Stomach (tissue), 9 donors: ENCODE results near the gene KCNAB2. TPM values are rescaled to one million over a fixed set of nuclear protein-coding genes. Genes with fewer than 3 reads are reported as not detected.

Source experiments
- DNase-seq, 2 donors: peaks; one replicate each; pipeline versions ENCODE4 v3.0.0 to v3.0.0-alpha.2; 2013 to 2019
- H3K27ac ChIP-seq, 5 donors: fragments of 200-600 bp in 4 of 5; sonication (generic) in 4 of 5; one replicate each; pipeline ENCODE4 v1.5.1; 2013 to 2019; ENCODE audit warnings: mild to moderate bottlenecking in 1 of 5, moderate library complexity in 1 of 5
- H3K27me3 ChIP-seq, 3 donors: fragments of 200-600 bp; sonication (generic); one replicate each; pipeline ENCODE4 v1.5.1; 2017 to 2019; ENCODE audit warnings: mixed run types in 1 of 3
- H3K36me3 ChIP-seq, 4 donors: fragments of 200-600 bp; sonication (generic); 1 replicate in 3 of 4; 2 replicates in 1 of 4; pipeline ENCODE4 v1.5.1; 2016 to 2019
- H3K4me1 ChIP-seq, 4 donors: fragments of 200-600 bp; sonication (generic); one replicate each; pipeline ENCODE4 v1.5.1; 2016 to 2019
- H3K4me3 ChIP-seq, 4 donors: fragments of 200-600 bp; sonication (generic) in 3 of 4; one replicate each; pipeline ENCODE4 v1.5.1; 2016 to 2019; ENCODE audit warnings: mild to moderate bottlenecking in 1 of 4
- H3K9me3 ChIP-seq, 4 donors: fragments of 200-600 bp; sonication (generic); one replicate each; pipeline ENCODE4 v1.5.1; 2016 to 2019
- EP300 ChIP-seq: sonication (generic); formaldehyde crosslinking; IDR thresholded peaks from one replicate; pipeline ENCODE4 v1.6.1; 2017; ENCODE audit warnings: antibody characterized with exemption
- POLR2A ChIP-seq, 4 donors: fragments of 450-650 bp; IDR thresholded peaks; one replicate each; pipeline ENCODE4 v1.6.1; 2016; ENCODE audit warnings: antibody characterized with exemption in 4 of 4, control low read depth in 2 of 4, mild to moderate bottlenecking in 1 of 4, moderate library complexity in 1 of 4
- POLR2AphosphoS5 ChIP-seq, 3 donors: sonication (generic); formaldehyde crosslinking; IDR thresholded peaks; one replicate each; pipeline ENCODE4 v1.6.1; 2016; ENCODE audit warnings: antibody characterized with exemption in 3 of 3
- WGBS, 5 donors: extraction: QIAGEN DNeasy Blood & Tissue Kit in 3 of 5; methylation state at CpG; one replicate each; pipeline versions ENCODE4 v1.1.5 to v1.1.7; 2013 to 2018; 5-methylcytosine and 5-hydroxymethylcytosine counted together
- intact Hi-C: fragments of 100-400 bp; cut with DNase I; formaldehyde crosslinking; loops from one replicate; pipeline ENCODE4 v1.15.1; 2023; ENCODE audit warnings: low total_unique reads
- polyA plus RNA-seq, 3 donors: library from polyadenylated mRNA; stranded (reverse); fragments of 200-250 nt; gene quantifications; one replicate each; pipeline ENCODE4 v1.2.3, GENCODE V29; 2013
- total RNA-seq, 5 donors: library from RNA; depleted of rRNA; stranded (reverse); fragments of >200 nt; gene quantifications; one replicate each; pipeline versions ENCODE4 v1.1.0 to v1.2.3, GENCODE V29; 2014 to 2016
- TF ChIP-seq, protein P1 (sequence below), 7 experiments: fragments of 450-650 bp in 4 of 7; fragments of 200-600 bp in 3 of 7; sonication (generic) in 3 of 7; IDR thresholded peaks; one replicate each; pipeline ENCODE4 v1.5.1; 2016 to 2019; ENCODE audit warnings: antibody characterized with exemption in 7 of 7, control low read depth in 2 of 7, mild to moderate bottlenecking in 1 of 7
- donor health status: healthy with polysubstance abuse.
- donor health status: Bipolar disorder and iron deficiency.
- donor health status: healthy.

KCNAB2 gene
- total and polyA plus RNA-seq, 8 donors, result 0.29 to 39.1 (median 3.3) TPM

DNA sequence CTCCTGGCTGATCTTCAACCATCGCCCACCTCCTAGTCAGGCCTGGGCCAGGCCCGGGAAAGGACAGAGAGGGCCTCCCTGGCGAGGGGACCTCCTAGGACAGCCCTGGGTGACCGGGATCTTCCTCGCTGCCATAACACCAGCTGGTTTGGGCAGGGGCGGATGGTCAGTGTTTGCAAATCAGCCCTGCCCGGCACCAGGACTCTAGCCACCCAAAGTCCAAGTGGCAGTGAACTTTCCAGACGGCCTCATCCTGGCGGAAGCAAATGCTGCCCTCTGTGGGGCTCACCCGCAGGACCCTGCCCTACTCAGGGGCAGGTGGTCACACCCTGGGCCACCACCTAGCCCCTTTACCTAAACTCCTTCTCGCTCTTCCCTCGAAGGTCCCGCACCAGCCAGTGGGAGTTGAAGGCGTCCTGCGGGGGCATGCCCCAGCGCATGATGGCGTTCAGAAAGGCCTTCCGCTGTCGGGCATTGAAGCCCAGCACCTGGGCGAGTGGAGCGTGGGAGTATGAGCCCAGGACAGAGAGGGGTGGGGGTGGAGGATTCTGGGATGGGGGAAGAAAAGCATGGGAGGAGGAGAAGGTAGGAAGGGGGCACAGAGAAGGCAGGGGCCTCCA, 79.2 kb downstream of the KCNAB2 start:
- TF ChIP-seq, protein P1, sequence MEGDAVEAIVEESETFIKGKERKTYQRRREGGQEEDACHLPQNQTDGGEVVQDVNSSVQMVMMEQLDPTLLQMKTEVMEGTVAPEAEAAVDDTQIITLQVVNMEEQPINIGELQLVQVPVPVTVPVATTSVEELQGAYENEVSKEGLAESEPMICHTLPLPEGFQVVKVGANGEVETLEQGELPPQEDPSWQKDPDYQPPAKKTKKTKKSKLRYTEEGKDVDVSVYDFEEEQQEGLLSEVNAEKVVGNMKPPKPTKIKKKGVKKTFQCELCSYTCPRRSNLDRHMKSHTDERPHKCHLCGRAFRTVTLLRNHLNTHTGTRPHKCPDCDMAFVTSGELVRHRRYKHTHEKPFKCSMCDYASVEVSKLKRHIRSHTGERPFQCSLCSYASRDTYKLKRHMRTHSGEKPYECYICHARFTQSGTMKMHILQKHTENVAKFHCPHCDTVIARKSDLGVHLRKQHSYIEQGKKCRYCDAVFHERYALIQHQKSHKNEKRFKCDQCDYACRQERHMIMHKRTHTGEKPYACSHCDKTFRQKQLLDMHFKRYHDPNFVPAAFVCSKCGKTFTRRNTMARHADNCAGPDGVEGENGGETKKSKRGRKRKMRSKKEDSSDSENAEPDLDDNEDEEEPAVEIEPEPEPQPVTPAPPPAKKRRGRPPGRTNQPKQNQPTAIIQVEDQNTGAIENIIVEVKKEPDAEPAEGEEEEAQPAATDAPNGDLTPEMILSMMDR (IDR thresholded peaks at IDR 0.05), result no peak
- TF ChIP-seq POLR2AphosphoS5 (IDR thresholded peaks at IDR 0.05), result no peak
- TF ChIP-seq POLR2A (IDR thresholded peaks at IDR 0.05), result no peak
- no peak for TF ChIP-seq EP300
- Histone ChIP-seq H3K36me3 (no peaks in the 10 kb centered on the region), H3K9me3 (no peaks in the 10 kb centered on the region), H3K4me1 (peaks cover 6 to 12% (median 9%) of the 10 kb centered on the region in 4 donors), H3K27me3 (peaks cover 0 to 45% (median 6%) of the 10 kb centered on the region in 3 donors), H3K27ac (no peak overlapping the region), H3K4me3 (no peak overlapping the region)
- DNase-seq, result no peak
- WGBS, 5 donors, result 84 to 90% (median 87%) methylated on average over 15 to 21 of the region's 21 CpGs
- intact Hi-C loops, result no loop called here

DNA sequence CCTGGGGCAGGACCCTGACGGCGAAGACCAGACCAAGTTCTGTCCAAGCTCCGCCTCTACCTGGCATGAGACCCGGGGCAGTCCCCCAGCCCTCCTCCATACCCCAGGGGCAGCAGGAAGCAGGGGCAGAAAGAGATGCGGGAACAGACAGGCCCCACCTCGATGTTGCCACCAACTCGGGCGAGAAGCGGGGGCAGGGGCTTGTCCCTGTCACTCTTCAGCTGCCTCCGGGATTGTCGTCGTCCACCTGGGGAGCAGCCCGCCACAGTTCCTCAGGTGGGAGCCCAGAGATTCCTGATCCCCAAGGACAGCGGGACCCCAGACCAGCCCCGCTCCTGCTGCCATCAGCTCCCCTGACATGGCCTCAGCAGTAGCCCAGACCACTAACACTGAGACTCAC, 79.7 kb downstream of the KCNAB2 start:
- H3K4me1 ChIP-seq, result peaks cover 6 to 12% (median 9%) of the 10 kb centered on the region in 4 donors
- H3K27ac ChIP-seq, result no peak overlapping the region
- intact Hi-C loops, result no loop called here
- no peak for DNase-seq
- no peaks in the 10 kb centered on the region for H3K36me3 ChIP-seq
- TF ChIP-seq, protein P1 (IDR thresholded peaks at IDR 0.05), result no peak
- TF ChIP-seq EP300, result no peak
- no peak for TF ChIP-seq POLR2AphosphoS5 (IDR thresholded peaks at IDR 0.05)
- no peak for TF ChIP-seq POLR2A (IDR thresholded peaks at IDR 0.05)
- H3K4me3 ChIP-seq, result no peak overlapping the region
- 64 to 79% (median 69%) methylated on average over 4 to 15 of the region's 15 CpGs for WGBS, 5 donors
- H3K9me3 ChIP-seq, result no peaks in the 10 kb centered on the region
- peaks cover 0 to 45% (median 6%) of the 10 kb centered on the region in 3 donors for H3K27me3 ChIP-seq

DNA sequence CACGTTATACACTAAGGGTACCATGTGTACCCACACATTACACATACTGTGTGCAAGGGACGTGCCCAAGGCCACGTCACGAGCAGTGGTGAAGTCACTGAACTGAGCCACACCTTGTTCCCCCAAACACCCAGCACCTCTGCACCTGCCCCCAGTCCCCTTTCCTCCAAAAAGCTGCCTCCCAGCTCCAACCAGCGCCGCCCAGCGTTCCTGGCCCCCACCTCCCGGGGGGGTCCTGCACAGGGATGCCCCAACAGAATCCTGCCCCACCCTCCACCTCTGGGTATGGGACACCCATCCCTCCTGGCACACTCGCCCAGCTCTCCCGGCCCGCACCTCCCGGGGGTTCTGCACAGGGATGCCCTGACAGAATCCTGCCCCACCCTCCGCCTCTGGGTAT, 80.3 kb downstream of the KCNAB2 start:
- H3K36me3 ChIP-seq, result no peaks in the 10 kb centered on the region
- H3K4me3 ChIP-seq, result no peak overlapping the region
- H3K9me3 ChIP-seq, result no peaks in the 10 kb centered on the region
- WGBS, 5 donors, result 75 to 89% (median 78%) methylated on average over 9 to 13 of the region's 13 CpGs
- no peak for TF ChIP-seq POLR2A (IDR thresholded peaks at IDR 0.05)
- TF ChIP-seq EP300, result no peak
- TF ChIP-seq, protein P1 (IDR thresholded peaks at IDR 0.05), result no peak
- TF ChIP-seq POLR2AphosphoS5 (IDR thresholded peaks at IDR 0.05), result no peak
- H3K4me1 ChIP-seq, result peaks cover 6 to 12% (median 9%) of the 10 kb centered on the region in 4 donors
- no peak for DNase-seq
- intact Hi-C loops, result no loop called here
- H3K27ac ChIP-seq, result no peak overlapping the region
- peaks cover 0 to 45% (median 6%) of the 10 kb centered on the region in 3 donors for H3K27me3 ChIP-seq

DNA sequence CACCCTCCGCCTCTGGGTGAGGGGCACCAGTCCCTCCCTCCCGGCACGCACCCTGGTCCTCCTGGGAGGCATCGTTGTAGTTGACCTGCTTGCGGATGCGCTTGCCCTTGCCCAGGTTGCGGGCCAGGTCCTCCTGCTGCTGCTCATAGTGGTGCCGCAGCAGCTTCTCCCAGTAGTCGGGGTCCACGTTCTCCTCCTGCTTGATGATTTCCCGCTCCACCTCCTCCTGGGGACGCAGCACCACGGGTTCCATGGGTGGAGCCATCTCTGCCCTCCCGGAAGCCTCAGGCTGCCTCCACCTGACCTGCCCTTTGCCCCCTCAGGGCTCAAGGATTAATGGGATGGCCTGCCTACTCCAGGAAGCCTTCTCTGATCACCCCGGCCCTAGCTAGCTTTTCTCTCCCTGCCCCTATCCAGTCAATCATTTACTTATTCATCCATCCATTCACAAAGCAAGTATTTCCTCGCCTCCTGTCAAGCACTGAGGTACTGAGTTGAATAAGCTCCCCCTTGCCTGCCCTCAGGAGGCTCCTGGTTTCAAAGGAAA, 80.9 kb downstream of the KCNAB2 start:
- 79 to 91% (median 86%) methylated on average over 16 of the region's 16 CpGs for WGBS, 5 donors
- TF ChIP-seq, protein P1 (IDR thresholded peaks at IDR 0.05), result no peak
- TF ChIP-seq POLR2AphosphoS5 (IDR thresholded peaks at IDR 0.05) (no peak), EP300 (no peak), POLR2A (IDR thresholded peaks at IDR 0.05) (no peak)
- DNase-seq, result no peak
- Histone ChIP-seq H3K4me3 (no peak overlapping the region), H3K9me3 (peaks cover 0 to 2% (median under 1%) of the 10 kb centered on the region in 4 donors), H3K27me3 (peaks cover 0 to 45% (median 6%) of the 10 kb centered on the region in 3 donors), H3K36me3 (no peaks in the 10 kb centered on the region), H3K4me1 (peaks cover 6 to 12% (median 9%) of the 10 kb centered on the region in 4 donors), H3K27ac (no peak overlapping the region)
- intact Hi-C loops, result no loop called here
